Stimulated activated CD4-positive, alpha-beta T cell treated with anti-CD3 and anti-CD28 coated beads, Interleukin-1b, Interleukin-23, amount 100 ng/mL, for 48 hours (primary cell): ENCODE results near the gene ADAT1.

Experiments
- DNase-seq: peaks from one replicate; pipeline ENCODE4 v3.0.0-alpha.2; 2020

ADAT1 gene

GRCh38 chr16:75622761-75623605 is at the start of gene ADAT1:
Gene ADAT1 (minus strand): TSS chr16:75623281. CDS start chr16:75620799, 2,482 bp downstream.
- peak; percentile 97 for DNase-seq

- DNase-seq: no peak
These were observed 44.4 kb upstream of the ADAT1 start for GRCh38 chr16:75667503-75667902.

GRCh38 chr16:75660726-75661302 is 37.7 kb upstream of the ADAT1 start:
- no peak for DNase-seq

- DNase-seq: no peak
These were observed 37.2 kb upstream of the ADAT1 start for GRCh38 chr16:75660321-75660720.

GRCh38 chr16:75658175-75658574 is 35.1 kb upstream of the ADAT1 start:
- no peak for DNase-seq

- no peak for DNase-seq
These were observed 30.8 kb upstream of the ADAT1 start for GRCh38 chr16:75653922-75654321.

- peak; percentile 83 for DNase-seq
These were observed 25.4 kb upstream of the ADAT1 start for GRCh38 chr16:75648265-75649076.

- peak; percentile 95 for DNase-seq
These were observed 24.6 kb upstream of the ADAT1 start, which contains the start of the genes KARS1 and TERF2IP for GRCh38 chr16:75647492-75648264. Gene KARS1 (minus strand): TSS chr16:75647665. CDS start chr16:75647639, 26 bp downstream. Gene TERF2IP (plus strand): TSS chr16:75647773. CDS start chr16:75647883, 110 bp downstream.

GRCh38 chr16:75647112-75647491 is 24.0 kb upstream of the ADAT1 start:
- no peak for DNase-seq

- no peak for DNase-seq
These were observed 21.3 kb upstream of the ADAT1 start for GRCh38 chr16:75644240-75645012.

GRCh38 chr16:75640598-75640997 is 17.5 kb upstream of the ADAT1 start:
- DNase-seq: no peak

GRCh38 chr16:75635036-75635435 is 12.0 kb upstream of the ADAT1 start:
- DNase-seq: no peak

GRCh38 chr16:75632857-75633256 is 9.8 kb upstream of the ADAT1 start:
- DNase-seq: no peak

GRCh38 chr16:75630052-75630451 is 7.0 kb upstream of the ADAT1 start:
- no peak for DNase-seq

- no peak for DNase-seq
These were observed 6.1 kb upstream of the ADAT1 start for GRCh38 chr16:75629132-75629531.

- DNase-seq: no peak
These were observed 5.3 kb upstream of the ADAT1 start for GRCh38 chr16:75628351-75628750.

- DNase-seq: no peak
These were observed 4.8 kb upstream of the ADAT1 start for GRCh38 chr16:75627851-75628250.

GRCh38 chr16:75626806-75627205 is 3.7 kb upstream of the ADAT1 start:
- no peak for DNase-seq

- DNase-seq: no peak
These were observed 1.8 kb upstream of the ADAT1 start for GRCh38 chr16:75624921-75625334.

GRCh38 chr16:75621170-75621477 is 2.0 kb downstream of the ADAT1 start:
- no peak for DNase-seq

- no peak for DNase-seq
These were observed 2.5 kb downstream of the ADAT1 start for GRCh38 chr16:75620326-75621169.
